Bronchus fibroblast of lung (primary cell): ENCODE data around the gene EEA1. TPM values are rescaled to one million over a fixed set of nuclear protein-coding genes. Genes with fewer than 3 reads are reported as not detected.

Experiments used
- total RNA-seq: library from RNA; depleted of rRNA; stranded (reverse); fragments of >200 nt; gene quantifications from 2 replicates; pipeline ENCODE4 v1.2.3, GENCODE V29; 2015

EEA1 gene
- 5.9 and 7.4 TPM in 2 replicates for total RNA-seq

DNA sequence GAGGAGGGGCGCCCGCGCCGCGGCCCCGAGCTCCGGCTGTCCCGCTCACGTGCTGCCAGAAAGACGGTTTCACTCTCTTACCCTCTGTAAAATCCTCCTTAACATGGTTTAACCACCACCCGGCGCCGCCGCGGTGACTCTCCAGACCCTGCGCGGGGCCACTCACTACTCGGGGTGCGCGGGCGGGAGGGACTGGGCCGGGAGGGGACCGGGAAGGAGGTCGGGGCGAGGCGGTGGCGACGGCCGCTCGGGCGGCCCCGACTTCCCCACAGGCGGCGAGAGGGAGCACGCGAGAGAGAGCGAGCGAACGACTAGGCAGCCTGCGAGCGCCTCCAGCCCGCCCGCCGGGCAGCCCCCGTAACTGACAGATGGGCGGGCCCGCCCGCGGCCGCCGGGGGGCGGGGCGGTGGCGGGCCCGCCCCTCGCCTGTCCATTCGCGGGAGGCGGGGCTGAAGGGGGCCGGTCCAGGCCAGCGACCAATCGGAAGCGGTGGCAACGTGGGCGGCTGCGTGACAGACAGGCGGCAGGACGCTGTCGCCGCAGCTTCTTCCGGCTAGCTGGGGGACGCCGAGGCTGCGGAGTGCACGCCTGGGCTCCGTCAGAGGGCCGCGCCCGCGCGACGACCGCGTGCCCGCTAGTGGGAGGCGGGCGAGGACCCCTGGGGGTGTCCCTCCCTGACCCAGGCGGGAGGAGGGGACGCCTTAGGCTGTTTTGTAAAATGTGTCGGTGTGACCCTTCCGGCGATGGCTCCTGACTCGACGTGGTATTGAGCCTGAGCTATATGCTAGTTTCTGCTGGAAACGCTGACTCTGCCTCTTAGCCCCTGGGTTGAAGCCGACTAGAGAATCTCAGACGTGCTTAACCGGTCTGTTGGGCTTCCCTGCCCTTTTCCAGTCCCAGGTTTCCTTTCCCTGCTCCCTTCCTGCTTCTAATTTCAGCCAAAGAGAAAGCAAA, at the start of gene EEA1:
Gene EEA1, minus strand, starts transcription at position 334 of the 954 bp plus-strand sequence. Its CDS starts 229 bp downstream, at position 105.

Other genes starting within 250 kb of the EEA1 start
- not detected in 2 replicates for gene PLEKHG7, start 226.3 kb downstream of the EEA1 start, total RNA-seq